B cell (primary cell): ENCODE results near the gene RNF213. TPM values are rescaled to one million over a fixed set of nuclear protein-coding genes. Genes with fewer than 3 reads are reported as not detected.

Experiments used
- ATAC-seq: fragments of 200-7000 bp; cut with Tn5 transposase; one replicate; pipeline ENCODE4 v1.10.0; 2021; ENCODE audit warnings: low read depth, mild to moderate bottlenecking, moderate number of reproducible peaks, moderate library complexity
- CTCF ChIA-PET: fragments of 350-600 bp; sonication (Branson Sonifier 250); formaldehyde crosslinking; loops from one replicate; lab custom pipeline; 2021; ENCODE audit warnings: antibody characterized with exemption, inconsistent platforms; lab: Charles Lee
- POLR2A ChIA-PET: fragments of 350-600 bp; sonication (Branson Sonifier 250); formaldehyde crosslinking; loops from one replicate; lab custom pipeline; 2021; ENCODE audit warnings: antibody characterized with exemption; lab: Charles Lee
- DNase-seq: peaks from one replicate; pipeline ENCODE4 v3.0.0; 2013
- H2AFZ ChIP-seq: 2 replicates; pipeline ENCODE4 v1.6.1; 2012; ENCODE audit warnings: mild to moderate bottlenecking, low read depth, low read length; ENCODE audit not compliant: insufficient read depth, poor library complexity, severe bottlenecking
- H3K27ac ChIP-seq, 2 donors: 1 replicate in 1 of 2; 2 replicates in 1 of 2; pipeline ENCODE4 v1.5.1; 2012 to 2013; ENCODE audit warnings: low read length in 2 of 2, mild to moderate bottlenecking in 2 of 2, moderate library complexity in 1 of 2
- H3K27me3 ChIP-seq, 4 experiments: fragments of 200-600 bp in 1 of 4; sonication (generic) in 1 of 4; replicated peaks in 1 of 4; 1 replicate in 2 of 4; 2 replicates in 2 of 4; pipeline versions ENCODE4 v1.6.1 to v1.7.0; 2013 to 2016; ENCODE audit warnings: low read length in 3 of 4, mild to moderate bottlenecking in 2 of 4, mixed read lengths in 1 of 4, moderate library complexity in 1 of 4; ENCODE audit not compliant: insufficient read depth in 4 of 4, control insufficient read depth in 3 of 4; ENCODE audit errors: control extremely low read depth in 1 of 4
- H3K36me3 ChIP-seq, 2 experiments: replicated peaks in 1 of 2; 1 replicate in 1 of 2; 2 replicates in 1 of 2; pipeline versions ENCODE4 v1.6.1 to v1.7.1; 2013; ENCODE audit warnings: low read length in 1 of 2; ENCODE audit not compliant: insufficient read depth in 2 of 2, control insufficient read depth in 1 of 2; ENCODE audit errors: control extremely low read depth in 1 of 2, extremely low read depth in 1 of 2
- H3K4me1 ChIP-seq, 2 donors: fragments of 200-600 bp in 1 of 2; sonication (generic) in 1 of 2; 1 replicate in 1 of 2; 2 replicates in 1 of 2; pipeline versions ENCODE4 v1.5.1 to v1.6.1; 2013 to 2017; ENCODE audit warnings: low read length in 2 of 2; ENCODE audit not compliant: control insufficient read depth in 2 of 2, insufficient read depth in 2 of 2
- H3K4me2 ChIP-seq: replicated peaks from 2 replicates; pipeline ENCODE3; 2012; ENCODE audit warnings: mild to moderate bottlenecking, low read depth, low read length; ENCODE audit not compliant: poor library complexity, severe bottlenecking
- H3K4me3 ChIP-seq, 5 experiments: fragments of 200-600 bp in 1 of 5; sonication (generic) in 1 of 5; 1 replicate in 3 of 5; 2 replicates in 2 of 5; pipeline versions ENCODE4 v1.5.1 to v1.7.0; 2011 to 2016; ENCODE audit warnings: low read length in 4 of 5, mild to moderate bottlenecking in 4 of 5, low read depth in 2 of 5, control low read depth in 1 of 5, moderate library complexity in 1 of 5; ENCODE audit not compliant: insufficient read depth in 1 of 5; ENCODE audit errors: control extremely low read depth in 1 of 5, extremely low read depth in 1 of 5
- H3K79me2 ChIP-seq: fragments of 200-600 bp; sonication (generic); one replicate; pipeline ENCODE4 v1.6.0; 2016; ENCODE audit warnings: low read length; ENCODE audit not compliant: control insufficient read depth, insufficient read depth
- H3K9ac ChIP-seq: fragments of 200-600 bp; sonication (generic); 2 replicates; pipeline ENCODE4 v1.6.1; 2017; ENCODE audit warnings: mild to moderate bottlenecking, low read length, moderate library complexity
- H3K9me3 ChIP-seq, 3 donors: one replicate each; pipeline versions ENCODE4 v1.6.1 to v1.7.1; 2013; ENCODE audit warnings: low read length in 2 of 3; ENCODE audit not compliant: control insufficient read depth in 2 of 3, insufficient read depth in 1 of 3; ENCODE audit errors: control extremely low read depth in 1 of 3
- H4K20me1 ChIP-seq: 2 replicates; pipeline ENCODE4 v1.6.0; 2012; ENCODE audit warnings: mild to moderate bottlenecking, low read length; ENCODE audit not compliant: insufficient read depth, control insufficient read depth, poor library complexity, severe bottlenecking
- H3K27ac Mint-ChIP-seq: one replicate; pipeline ENCODE4 v1.8.0; 2021; ENCODE audit warnings: mixed read lengths
- H3K27me3 Mint-ChIP-seq: one replicate; pipeline ENCODE4 v1.8.0; 2021; ENCODE audit warnings: mixed read lengths
- H3K4me1 Mint-ChIP-seq: one replicate; pipeline ENCODE4 v1.8.0; 2021; ENCODE audit warnings: mixed read lengths
- H3K4me3 Mint-ChIP-seq: one replicate; pipeline ENCODE4 v1.8.0; 2021; ENCODE audit warnings: mixed read lengths
- H3K9me3 Mint-ChIP-seq: one replicate; pipeline ENCODE4 v1.8.0; 2022; ENCODE audit warnings: mixed read lengths; ENCODE audit not compliant: insufficient read depth
- EZH2 ChIP-seq: IDR thresholded peaks from 2 replicates; pipeline ENCODE4 v1.6.1; 2012; ENCODE audit warnings: borderline replicate concordance, low read depth, mild to moderate bottlenecking, moderate library complexity, low read length; ENCODE audit not compliant: insufficient read depth, poor library complexity, severe bottlenecking
- WGBS: methylation state at CpG from one replicate; pipeline ENCODE4 v1.1.5; 2013; ENCODE audit warnings: missing lambda C conversion rate; ENCODE audit not compliant: insufficient coverage; 5-methylcytosine and 5-hydroxymethylcytosine counted together
- intact Hi-C: fragments of 100-400 bp; cut with micrococcal nuclease; formaldehyde crosslinking; loops from one replicate; pipeline ENCODE4 v1.10.0; 2022
- polyA plus RNA-seq: library from polyadenylated mRNA; depleted of rRNA; stranded (reverse); fragments of >200 nt; gene quantifications from 2 replicates; pipeline ENCODE4 v1.2.3, GENCODE V29; 2012
- total RNA-seq, 2 donors: library from RNA; stranded (reverse); fragments of 120-200 nt in 1 of 2; gene quantifications; 1 replicate in 1 of 2; 2 replicates in 1 of 2; pipeline versions ENCODE4 v1.2.3 to v1.2.4, GENCODE V29; 2013 to 2022
- TF ChIP-seq, protein P1 (sequence below): fragments of 200-600 bp; IDR thresholded peaks from one replicate; pipeline ENCODE4 v1.8.0; 2022; ENCODE audit warnings: antibody characterized with exemption, mild to moderate bottlenecking

RNF213 gene
- total and polyA plus RNA-seq, 2 donors (not counting 1 experiment from before 2014, with no cell fraction given), result 121 to 287 TPM

DNA sequence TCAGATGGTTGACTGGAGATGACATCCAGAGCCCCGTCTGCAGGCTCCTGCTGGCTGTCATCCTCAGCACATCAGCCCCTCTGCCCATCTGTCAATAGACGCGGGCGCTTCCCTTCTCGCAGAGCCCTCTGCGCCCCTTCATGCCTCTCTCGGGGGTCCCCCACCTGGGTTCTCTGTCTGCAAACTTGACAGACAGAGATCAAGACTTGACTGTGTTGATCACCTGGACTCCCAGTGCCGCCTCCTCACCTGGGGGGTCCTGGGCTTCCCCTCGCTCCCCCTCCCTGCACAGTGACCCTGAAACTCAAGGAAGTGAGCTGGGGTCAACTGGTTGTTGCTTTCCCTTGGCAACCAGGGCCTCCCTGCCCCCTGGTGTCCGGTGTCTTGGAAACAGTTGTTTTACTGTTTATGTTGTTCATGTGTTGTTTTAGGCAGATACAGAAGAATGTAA lies 31.9 kb downstream of the RNF213 start:
- no peaks in the 10 kb centered on the region for H3K4me1 ChIP-seq
- Mint-ChIP-seq H3K27me3 (no peaks in the 10 kb centered on the region), H3K4me1 (no peaks in the 10 kb centered on the region), H3K9me3 (no peaks in the 10 kb centered on the region), H3K27ac (no peak overlapping the region), H3K4me3 (no peak overlapping the region)
- no peaks in the 10 kb centered on the region for H3K27me3 ChIP-seq
- ChIA-PET CTCF (no interaction called here), POLR2A (no interaction called here)
- no peak overlapping the region for H2AFZ ChIP-seq
- H3K79me2 ChIP-seq, result peaks cover 19% of the 10 kb centered on the region
- WGBS, result 96% methylated on average over 9 of the region's 10 CpGs
- no peak for ATAC-seq
- no peak overlapping the region for H3K27ac ChIP-seq
- no peak overlapping the region for H3K4me2 ChIP-seq
- TF ChIP-seq, protein P1, sequence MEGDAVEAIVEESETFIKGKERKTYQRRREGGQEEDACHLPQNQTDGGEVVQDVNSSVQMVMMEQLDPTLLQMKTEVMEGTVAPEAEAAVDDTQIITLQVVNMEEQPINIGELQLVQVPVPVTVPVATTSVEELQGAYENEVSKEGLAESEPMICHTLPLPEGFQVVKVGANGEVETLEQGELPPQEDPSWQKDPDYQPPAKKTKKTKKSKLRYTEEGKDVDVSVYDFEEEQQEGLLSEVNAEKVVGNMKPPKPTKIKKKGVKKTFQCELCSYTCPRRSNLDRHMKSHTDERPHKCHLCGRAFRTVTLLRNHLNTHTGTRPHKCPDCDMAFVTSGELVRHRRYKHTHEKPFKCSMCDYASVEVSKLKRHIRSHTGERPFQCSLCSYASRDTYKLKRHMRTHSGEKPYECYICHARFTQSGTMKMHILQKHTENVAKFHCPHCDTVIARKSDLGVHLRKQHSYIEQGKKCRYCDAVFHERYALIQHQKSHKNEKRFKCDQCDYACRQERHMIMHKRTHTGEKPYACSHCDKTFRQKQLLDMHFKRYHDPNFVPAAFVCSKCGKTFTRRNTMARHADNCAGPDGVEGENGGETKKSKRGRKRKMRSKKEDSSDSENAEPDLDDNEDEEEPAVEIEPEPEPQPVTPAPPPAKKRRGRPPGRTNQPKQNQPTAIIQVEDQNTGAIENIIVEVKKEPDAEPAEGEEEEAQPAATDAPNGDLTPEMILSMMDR, result no peak
- H3K4me3 ChIP-seq, result no peak overlapping the region
- intact Hi-C loops, result no loop called here
- no peak overlapping the region for H3K9ac ChIP-seq
- H3K36me3 ChIP-seq, result peaks cover 4 to 90% of the 10 kb centered on the region in 2 experiments
- no peak for DNase-seq
- peaks cover 43% of the 10 kb centered on the region for H4K20me1 ChIP-seq
- no peaks in the 10 kb centered on the region for H3K9me3 ChIP-seq

DNA sequence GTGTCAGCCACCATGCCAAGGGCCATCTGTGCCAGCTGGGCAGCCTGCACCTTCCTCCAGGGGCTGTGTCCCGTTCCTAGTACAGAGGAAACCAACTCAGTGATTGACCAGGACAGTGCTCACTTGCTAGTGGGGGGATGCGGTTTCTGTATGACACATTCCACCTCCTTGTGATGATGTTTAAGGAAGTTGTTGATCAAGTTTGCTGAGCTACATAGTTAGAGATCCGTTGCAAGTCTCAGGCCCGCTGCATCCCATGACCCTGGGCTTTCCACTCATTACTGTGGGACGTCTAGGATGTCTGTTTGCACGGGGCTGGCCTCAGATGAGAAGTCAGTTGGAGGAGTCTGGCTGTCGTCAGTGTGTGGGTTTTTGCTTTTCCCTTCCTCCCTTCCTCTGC lies 33.6 kb downstream of the RNF213 start:
- no peak overlapping the region for H3K27ac Mint-ChIP-seq
- no peak overlapping the region for H3K27ac ChIP-seq
- no peaks in the 10 kb centered on the region for H3K4me1 Mint-ChIP-seq
- H3K36me3 ChIP-seq, result peaks cover 7 to 90% of the 10 kb centered on the region in 2 experiments
- no peaks in the 10 kb centered on the region for H3K4me1 ChIP-seq
- H3K4me3 ChIP-seq, result no peak overlapping the region
- peaks cover 0 to 5% (median 0%) of the 10 kb centered on the region in 3 donors for H3K9me3 ChIP-seq
- ChIA-PET POLR2A (interaction anchor here (0.7 kb wide), 1 partner anchor 923 kb away, joined by 3 read pairs; no protein-coding TSS in a partner anchor), CTCF (no interaction called here)
- no peaks in the 10 kb centered on the region for H3K27me3 ChIP-seq
- no peak overlapping the region for H3K4me2 ChIP-seq
- ATAC-seq (no peak), DNase-seq (no peak)
- peaks cover 31% of the 10 kb centered on the region for H4K20me1 ChIP-seq
- TF ChIP-seq EZH2, result no peak
- TF ChIP-seq, protein P1, result no peak
- H3K79me2 ChIP-seq, result peaks cover 15% of the 10 kb centered on the region
- no peak overlapping the region for H2AFZ ChIP-seq
- no peaks in the 10 kb centered on the region for H3K9me3 Mint-ChIP-seq
- no peak overlapping the region for H3K4me3 Mint-ChIP-seq
- no peaks in the 10 kb centered on the region for H3K27me3 Mint-ChIP-seq
- WGBS, result 78% methylated on average over 3 of the region's 7 CpGs
- no peak overlapping the region for H3K9ac ChIP-seq
- intact Hi-C loops, result no loop called here
